ENCODE results near the gene MEGF10. TPM values are rescaled to one million over a fixed set of nuclear protein-coding genes. Genes with fewer than 3 reads are reported as not detected.

MEGF10 gene
- total and polyA plus RNA-seq, 2 of the 8 experiments (the other 6 are each of a cell fraction or from before 2014, with no cell fraction given), result 38.2 to 53.1 TPM

GRCh38 chr5:127280491-127281220 is 9.9 kb upstream of the MEGF10 start:
- Histone ChIP-seq H4K5ac (ENCODE audit: insufficient read length, low read depth, low read length) (no peak overlapping the region), H4K8ac (ENCODE audit: extremely low read depth, insufficient read depth, low read length) (no peak overlapping the region), H3K18ac (ENCODE audit: extremely low read depth, low read length) (no peak overlapping the region), H2BK15ac (ENCODE audit: low read length) (no peak overlapping the region), H3K14ac (ENCODE audit: insufficient read length) (no peak overlapping the region), H3K23ac (ENCODE audit: insufficient read length) (no peak overlapping the region), H2AK5ac (ENCODE audit: low read depth, low read length) (no peak overlapping the region), H3K9ac (replicated peaks in 1 of 4; ENCODE audit: extremely low read depth in 1 of 4, low read depth in 3 of 4, low read length in 3 of 4) (no peak overlapping the region), H4K91ac (replicated peaks; ENCODE audit: insufficient read length, low read length) (no peak overlapping the region), H3K4me2 (ENCODE audit: insufficient read depth in 1 of 2, low read depth in 2 of 2, low read length in 2 of 2) (no peak overlapping the region), H3K56ac (replicated peaks; ENCODE audit: insufficient read length, low read depth, low read length) (no peak overlapping the region), H3K23me2 (ENCODE audit: low read depth, low read length) (no peaks in the 10 kb centered on the region), H2BK20ac (ENCODE audit: low read length) (no peak overlapping the region), H3K79me2 (ENCODE audit: control insufficient read depth in 1 of 2, insufficient read depth in 2 of 2, low read length in 2 of 2) (no peaks in the 10 kb centered on the region), H3K4ac (replicated peaks; ENCODE audit: insufficient read length, low read depth, low read length) (no peak overlapping the region), H2BK120ac (replicated peaks; ENCODE audit: low read depth, low read length) (no peak overlapping the region), H4K20me1 (replicated peaks in 1 of 2; ENCODE audit: control insufficient read depth in 1 of 2, insufficient read depth in 2 of 2, low read length in 2 of 2) (no peaks in the 10 kb centered on the region), H2BK12ac (ENCODE audit: low read depth, low read length) (no peak overlapping the region), H3K27ac (ENCODE audit: low read depth, low read length) (no peak overlapping the region), H3K4me1 (replicated peaks in 1 of 4; ENCODE audit: control insufficient read depth in 3 of 4, insufficient read depth in 4 of 4, low read length in 3 of 4) (0 out of 7 replicates have a peak, but pooled peaks cover 0 to 1% (median 0%) of the 10 kb centered on the region in 4 experiments), H3K36me3 (ENCODE audit: control insufficient read depth in 2 of 4, insufficient read depth in 4 of 4, low read length in 3 of 4) (no peaks in the 10 kb centered on the region), H2BK5ac (ENCODE audit: low read depth, low read length) (no peak overlapping the region), H3K27me3 (replicated peaks in 1 of 4; ENCODE audit: control insufficient read depth in 3 of 4, extremely low read depth in 1 of 4, insufficient read depth in 3 of 4, low read length in 3 of 4) (no peaks in the 10 kb centered on the region), H3K9me3 (ENCODE audit: insufficient read depth in 2 of 2, low read depth in 1 of 2, low read length in 1 of 2) (no peaks in the 10 kb centered on the region), H3K79me1 (ENCODE audit: low read depth, low read length) (no peaks in the 10 kb centered on the region), H3K4me3 (ENCODE audit: extremely low read depth in 1 of 4, insufficient read depth in 2 of 4, low read depth in 3 of 4, low read length in 4 of 4) (no peak overlapping the region), H2AFZ (ENCODE audit: low read length) (peak overlapping the region; percentile 23; the same call in 1 of the 2 replicates)
- WGBS, 2 experiments (ENCODE audit: extremely low coverage in 1 of 2, insufficient coverage in 1 of 2, insufficient read length in 1 of 2, insufficient replicate concordance in 2 of 2, low coverage in 1 of 2, low lambda C conversion rate in 2 of 2, missing lambda C conversion rate in 1 of 2), result 75% methylated on average over 11 of the region's 11 CpGs; no CpG with 5 or more reads in 1 of the 2 experiments
- FAIRE-seq, result no peak
- ChIA-PET CTCF (ENCODE audit: partially characterized antibody) (interaction anchor here (0.7 kb wide), 1 partner anchor 65 kb away, joined by 3 read pairs; no protein-coding TSS in a partner anchor), POLR2A (ENCODE audit: partially characterized antibody) (no interaction called here)
- DNase-seq (ENCODE audit: low read depth in 1 of 2, low spot score in 2 of 2), result no peak
- TF ChIP-seq CHD1 (IDR thresholded peaks at IDR 0.05; ENCODE audit: low read depth, low read length) (no peak), E2F6 (IDR thresholded peaks at IDR 0.05) (peak; percentile 13; the same call in 1 of the 2 replicates)

All from H1 (cell line).